ENCODE results near the gene RBFOX1.

Gene RBFOX1

GRCh38 chr16:7332611-7333010 lies at the start of gene RBFOX1:
RBFOX1 (plus strand) TSS chr16:7332845.
- no peak for DNase-seq

GRCh38 chr16:7284780-7285179 lies 47.9 kb upstream of the RBFOX1 start:
- DNase-seq, result no peak

GRCh38 chr16:7285520-7285919 lies 47.1 kb upstream of the RBFOX1 start:
- no peak for DNase-seq

GRCh38 chr16:7289299-7289698 lies 43.3 kb upstream of the RBFOX1 start:
- DNase-seq, result no peak

- no peak for DNase-seq
Measured at GRCh38 chr16:7290682-7291081, 42.0 kb upstream of the RBFOX1 start.

- no peak for DNase-seq
Measured at GRCh38 chr16:7294020-7294419, 38.6 kb upstream of the RBFOX1 start.

- no peak for DNase-seq
Measured at GRCh38 chr16:7303052-7303610, 29.5 kb upstream of the RBFOX1 start.

- no peak for DNase-seq
Measured at GRCh38 chr16:7303660-7304200, 28.9 kb upstream of the RBFOX1 start.

- DNase-seq, result no peak
Measured at GRCh38 chr16:7304279-7304678, 28.4 kb upstream of the RBFOX1 start.

GRCh38 chr16:7304958-7305357 lies 27.7 kb upstream of the RBFOX1 start:
- no peak for DNase-seq

- DNase-seq, result no peak
Measured at GRCh38 chr16:7313170-7313569, 19.5 kb upstream of the RBFOX1 start.

GRCh38 chr16:7314163-7314562 lies 18.5 kb upstream of the RBFOX1 start:
- DNase-seq, result no peak

GRCh38 chr16:7315813-7316212 lies 16.8 kb upstream of the RBFOX1 start:
- DNase-seq, result no peak

- DNase-seq, result no peak
Measured at GRCh38 chr16:7316281-7316888, 16.3 kb upstream of the RBFOX1 start.

- no peak for DNase-seq
Measured at GRCh38 chr16:7317982-7318381, 14.7 kb upstream of the RBFOX1 start.

GRCh38 chr16:7318686-7319085 lies 14.0 kb upstream of the RBFOX1 start:
- no peak for DNase-seq

- DNase-seq, result no peak
Measured at GRCh38 chr16:7319514-7319913, 13.1 kb upstream of the RBFOX1 start.

GRCh38 chr16:7321661-7322060 lies 11.0 kb upstream of the RBFOX1 start:
- no peak for DNase-seq

- no peak for DNase-seq
Measured at GRCh38 chr16:7324321-7324720, 8.3 kb upstream of the RBFOX1 start.

GRCh38 chr16:7325834-7326233 lies 6.8 kb upstream of the RBFOX1 start:
- no peak for DNase-seq

GRCh38 chr16:7330709-7331108 lies 1.9 kb upstream of the RBFOX1 start:
- DNase-seq, result no peak

- no peak for DNase-seq
Measured at GRCh38 chr16:7331997-7332396, 648 bp upstream of the RBFOX1 start.

GRCh38 chr16:7333180-7333725 lies 608 bp downstream of the RBFOX1 start:
- no peak for DNase-seq

- no peak for DNase-seq
Measured at GRCh38 chr16:7334801-7335560, 2.3 kb downstream of the RBFOX1 start.

Data from MV-4-11 (cell line).